RWPE1 (cell line): ENCODE measurements around the gene GRN.

Source experiments
- CTCF ChIA-PET: fragments of 350-600 bp; sonication (Branson Sonifier 250); formaldehyde crosslinking; extraction: SDS; loops from one replicate; lab custom pipeline; 2021; lab: Yijun Ruan, JAX
- POLR2A ChIA-PET: fragments of 400-600 bp; formaldehyde crosslinking; extraction: SDS; loops from one replicate; lab custom pipeline; 2020; ENCODE audit warnings: antibody characterized with exemption; ENCODE audit not compliant: low non-redundant PET; lab: Yijun Ruan, JAX
- DNase-seq: peaks from one replicate; pipeline ENCODE4 v3.0.0; 2012; ENCODE audit warnings: low spot score
- H3K27ac ChIP-seq: fragments of 450-650 bp; 2 replicates; pipeline ENCODE4 v1.5.1; 2017
- CTCF ChIP-seq: fragments of 450-650 bp; conservative IDR thresholded peaks from 2 replicates; pipeline ENCODE4 v1.5.1; 2017; ENCODE audit warnings: low read depth, mild to moderate bottlenecking

The GRN gene

DNA sequence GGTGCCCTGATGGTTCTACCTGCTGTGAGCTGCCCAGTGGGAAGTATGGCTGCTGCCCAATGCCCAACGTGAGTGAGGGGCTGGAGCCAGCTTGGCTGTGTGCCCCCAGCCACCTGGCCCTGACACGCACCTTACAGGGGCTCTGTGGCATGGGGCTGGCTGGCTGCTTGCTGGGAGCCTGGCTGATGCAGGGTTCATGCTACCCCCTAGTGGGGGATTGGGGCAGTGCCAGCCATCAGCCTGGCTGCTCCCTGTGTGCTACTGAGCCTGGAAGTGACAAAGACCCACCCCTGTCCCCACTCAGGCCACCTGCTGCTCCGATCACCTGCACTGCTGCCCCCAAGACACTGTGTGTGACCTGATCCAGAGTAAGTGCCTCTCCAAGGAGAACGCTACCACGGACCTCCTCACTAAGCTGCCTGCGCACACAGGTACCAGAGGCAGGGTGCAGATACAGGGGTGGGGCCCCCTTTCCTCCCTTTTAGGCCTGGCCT lies 5.7 kb downstream of the GRN start:
- peak overlapping the region; percentile 92; the same call in 1 of the 2 replicates for H3K27ac ChIP-seq
- DNase-seq = peak; percentile 64
- CTCF ChIA-PET = interaction anchor here (0.6 to 1.7 kb wide), 12 partner anchors 9 to 214 kb away, joined by 3 to 7 read pairs (median 4); no protein-coding TSS in a partner anchor
- POLR2A ChIA-PET = no interaction called here
- peak; percentile 84 for TF ChIP-seq CTCF

- ChIA-PET CTCF (interaction anchor here (0.6 to 1.7 kb wide), 9 partner anchors 10 to 199 kb away, joined by 3 to 7 read pairs (median 4); no protein-coding TSS in a partner anchor), POLR2A (interaction anchor here (0.7 kb wide), 1 partner anchor 24 kb away, joined by 3 read pairs; no protein-coding TSS in a partner anchor)
- peak overlapping the region; percentile 46 for H3K27ac ChIP-seq
- TF ChIP-seq CTCF = no peak
- no peak for DNase-seq
These were observed 6.4 kb downstream of the GRN start for GRCh38 chr17:44351464-44351863.

DNA sequence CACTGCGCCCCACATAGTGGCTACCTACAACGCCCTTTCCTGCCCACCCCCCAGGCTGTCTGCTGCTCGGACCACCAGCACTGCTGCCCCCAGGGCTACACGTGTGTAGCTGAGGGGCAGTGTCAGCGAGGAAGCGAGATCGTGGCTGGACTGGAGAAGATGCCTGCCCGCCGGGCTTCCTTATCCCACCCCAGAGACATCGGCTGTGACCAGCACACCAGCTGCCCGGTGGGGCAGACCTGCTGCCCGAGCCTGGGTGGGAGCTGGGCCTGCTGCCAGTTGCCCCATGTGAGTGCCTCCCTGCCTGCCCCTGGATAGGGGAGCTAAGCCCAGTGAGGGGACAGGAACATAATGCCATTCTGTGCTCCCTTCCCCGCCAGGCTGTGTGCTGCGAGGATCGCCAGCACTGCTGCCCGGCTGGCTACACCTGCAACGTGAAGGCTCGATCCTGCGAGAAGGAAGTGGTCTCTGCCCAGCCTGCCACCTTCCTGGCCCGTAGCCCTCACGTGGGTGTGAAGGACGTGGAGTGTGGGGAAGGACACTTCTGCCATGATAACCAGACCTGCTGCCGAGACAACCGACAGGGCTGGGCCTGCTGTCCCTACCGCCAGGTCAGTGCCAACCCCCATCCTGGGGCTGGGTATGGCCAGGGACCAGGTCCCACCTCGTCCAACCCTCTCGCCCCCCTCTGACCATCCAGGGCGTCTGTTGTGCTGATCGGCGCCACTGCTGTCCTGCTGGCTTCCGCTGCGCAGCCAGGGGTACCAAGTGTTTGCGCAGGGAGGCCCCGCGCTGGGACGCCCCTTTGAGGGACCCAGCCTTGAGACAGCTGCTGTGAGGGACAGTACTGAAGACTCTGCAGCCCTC lies 7.1 kb downstream of the GRN start:
- no peak for DNase-seq
- POLR2A ChIA-PET = interaction anchor here (0.7 kb wide), 1 partner anchor 25 kb away, joined by 3 read pairs; no protein-coding TSS in a partner anchor
- H3K27ac ChIP-seq = peak overlapping the region; percentile 46
- TF ChIP-seq CTCF = no peak
- CTCF ChIA-PET = interaction anchor here (0.6 to 1.0 kb wide), 2 partner anchors 22 to 192 kb away, joined by 3 to 4 read pairs; no protein-coding TSS in a partner anchor

- TF ChIP-seq CTCF = no peak
- POLR2A ChIA-PET = no interaction called here
- CTCF ChIA-PET = interaction anchor here (0.6 to 3.1 kb wide), 3 partner anchors 7 to 11 kb away, joined by 3 to 19 read pairs (median 5); partner anchors contain the start of gene FAM171A2
- DNase-seq = no peak
- peak overlapping the region; percentile 46 for H3K27ac ChIP-seq
These were observed 7.9 kb downstream of the GRN start for GRCh38 chr17:44352828-44353671.

DNA sequence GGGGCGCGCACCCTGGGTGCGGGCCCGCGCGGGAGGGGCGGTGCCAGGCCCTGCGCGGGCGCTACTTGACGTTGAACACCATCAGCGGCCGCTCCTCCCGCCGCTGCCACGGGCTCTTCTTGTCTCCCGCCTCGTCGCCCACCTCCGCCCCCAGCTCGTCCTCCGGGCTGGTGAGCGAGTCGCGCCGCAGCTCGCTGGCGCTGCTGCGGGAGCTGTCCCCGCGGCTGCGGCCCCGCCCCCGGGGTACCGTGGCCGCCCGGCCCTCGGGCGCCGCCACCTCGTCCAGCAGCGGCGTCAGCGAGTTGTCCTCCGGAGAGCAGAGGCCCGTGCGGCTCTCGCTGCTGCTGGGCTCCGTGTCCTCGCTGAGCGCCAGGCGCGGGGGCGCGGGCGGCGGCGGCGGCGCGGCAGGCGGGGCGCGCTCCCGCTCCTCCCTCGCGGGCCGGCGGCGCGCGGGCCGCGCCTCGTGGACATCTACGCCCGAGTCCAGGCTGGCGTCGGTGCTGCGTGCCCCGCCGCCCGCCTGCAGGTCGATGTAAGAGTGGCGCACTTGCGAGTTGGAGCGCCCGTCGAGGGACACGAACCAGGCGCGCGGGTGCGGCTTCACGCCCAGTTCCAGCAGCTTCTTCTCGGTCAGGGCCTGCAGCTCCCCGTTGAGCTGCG lies 8.7 kb downstream of the GRN start:
- POLR2A ChIA-PET = no interaction called here
- no peak for TF ChIP-seq CTCF
- CTCF ChIA-PET = interaction anchor here (0.6 to 3.1 kb wide), 4 partner anchors 8 to 91 kb away, joined by 3 to 19 read pairs (median 4); partner anchors contain the start of gene FAM171A2
- DNase-seq = no peak
- peak overlapping the region; percentile 46 for H3K27ac ChIP-seq
